IMR-90 (cell line): ENCODE results near the gene DAPL1. TPM values are rescaled to one million over a fixed set of nuclear protein-coding genes. Genes with fewer than 3 reads are reported as not detected.

ENCODE experiments used
- ATAC-seq: fragments of 200-7000 bp; cut with Tn5 transposase; 2 replicates; pipeline ENCODE4 v1.9.1; 2020; ENCODE audit warnings: low read depth, mild to moderate bottlenecking, moderate library complexity
- BruUV-seq: library from RNA; stranded (reverse); fragments of 400-500 nt; replicated peaks from 2 replicates; lab custom pipeline; 2021; lab: Mats Ljungman, UMichigan
- CTCF ChIA-PET: fragments of 300-600 bp; formaldehyde crosslinking; extraction: SDS; loops from one replicate; lab custom pipeline; 2021; ENCODE audit warnings: antibody characterized with exemption; lab: Yijun Ruan, JAX
- POLR2A ChIA-PET: fragments of 300-600 bp; sonication (Branson Sonifier 250); formaldehyde crosslinking; loops from one replicate; lab custom pipeline; 2022; ENCODE audit warnings: antibody characterized with exemption; ENCODE audit not compliant: unreplicated experiment; lab: Charles Lee
- DNase-seq: peaks from one replicate; pipeline ENCODE4 v3.0.0; 2013
- H2AFZ ChIP-seq: replicated peaks from 2 replicates; pipeline ENCODE3; 2013; ENCODE audit warnings: low read length, mild to moderate bottlenecking; ENCODE audit not compliant: poor library complexity
- H2AK5ac ChIP-seq: 2 replicates; pipeline ENCODE4 v1.6.1; 2013; ENCODE audit warnings: low read depth, low read length, inconsistent platforms
- H2AK9ac ChIP-seq: replicated peaks from 2 replicates; pipeline ENCODE3; 2013; ENCODE audit warnings: mild to moderate bottlenecking, low read depth, low read length, moderate library complexity; ENCODE audit not compliant: poor library complexity
- H2BK120ac ChIP-seq: 2 replicates; pipeline ENCODE4 v1.6.1; 2013; ENCODE audit warnings: low read depth, low read length, inconsistent platforms
- H2BK15ac ChIP-seq: 3 replicates; pipeline ENCODE4 v1.6.1; 2013; ENCODE audit warnings: low read depth, low read length, inconsistent platforms
- H2BK20ac ChIP-seq: 2 replicates; pipeline ENCODE4 v1.6.1; 2013; ENCODE audit warnings: low read depth, mild to moderate bottlenecking, inconsistent platforms, low read length, moderate library complexity
- H2BK5ac ChIP-seq: 2 replicates; pipeline ENCODE4 v1.6.1; 2013; ENCODE audit warnings: mild to moderate bottlenecking, low read depth, low read length, inconsistent platforms; ENCODE audit not compliant: poor library complexity, severe bottlenecking
- H3K14ac ChIP-seq: replicated peaks from 2 replicates; pipeline ENCODE4 v1.6.1; 2013; ENCODE audit warnings: low read depth, low read length, inconsistent platforms
- H3K18ac ChIP-seq: 2 replicates; pipeline ENCODE4 v1.6.1; 2013; ENCODE audit warnings: low read depth, low read length, control low read depth
- H3K23ac ChIP-seq: 2 replicates; pipeline ENCODE4 v1.6.1; 2013; ENCODE audit warnings: low read depth, low read length, inconsistent platforms
- H3K27ac ChIP-seq: 2 replicates; pipeline ENCODE4 v1.5.1; 2013; ENCODE audit warnings: mild to moderate bottlenecking, control low read depth, low read length; ENCODE audit not compliant: insufficient read depth
- H3K27me3 ChIP-seq: 2 replicates; pipeline ENCODE4 v1.6.1; 2013; ENCODE audit warnings: low read length; ENCODE audit not compliant: control insufficient read depth, insufficient read depth
- H3K36me3 ChIP-seq: 2 replicates; pipeline ENCODE4 v1.6.1; 2013; ENCODE audit warnings: low read length, mixed read lengths; ENCODE audit not compliant: control insufficient read depth, insufficient read depth
- H3K4ac ChIP-seq: 2 replicates; pipeline ENCODE4 v1.6.1; 2013; ENCODE audit warnings: low read depth, low read length, inconsistent platforms
- H3K4me1 ChIP-seq: 2 replicates; pipeline ENCODE4 v1.6.1; 2013; ENCODE audit warnings: low read length, mixed read lengths; ENCODE audit not compliant: control insufficient read depth, insufficient read depth
- H3K4me2 ChIP-seq: 2 replicates; pipeline ENCODE4 v1.6.1; 2013; ENCODE audit warnings: low read depth, mild to moderate bottlenecking, control low read depth, low read length, moderate library complexity
- H3K4me3 ChIP-seq: 2 replicates; pipeline ENCODE4 v1.5.1; 2013; ENCODE audit warnings: low read depth, mild to moderate bottlenecking, control low read depth, low read length, moderate library complexity; ENCODE audit not compliant: insufficient read depth
- H3K56ac ChIP-seq: 2 replicates; pipeline ENCODE4 v1.6.1; 2013; ENCODE audit warnings: low read length, inconsistent platforms; ENCODE audit not compliant: insufficient read depth; ENCODE audit errors: extremely low read depth
- H3K79me1 ChIP-seq, 2 experiments: 2 replicates each; pipeline ENCODE4 v1.6.1; 2013; ENCODE audit warnings: low read length in 2 of 2, inconsistent platforms in 1 of 2, low read depth in 1 of 2
- H3K9ac ChIP-seq: 2 replicates; pipeline ENCODE4 v1.6.1; 2013; ENCODE audit warnings: low read depth, low read length, control low read depth
- H3K9me1 ChIP-seq: 2 replicates; pipeline ENCODE4 v1.6.1; 2013; ENCODE audit warnings: low read length, inconsistent platforms; ENCODE audit not compliant: insufficient read depth
- H3K9me3 ChIP-seq: 2 replicates; pipeline ENCODE4 v1.6.1; 2013; ENCODE audit warnings: low read length; ENCODE audit not compliant: control insufficient read depth, insufficient read depth
- H4K20me1 ChIP-seq: 2 replicates; pipeline ENCODE4 v1.6.1; 2013; ENCODE audit warnings: low read length, inconsistent platforms; ENCODE audit not compliant: insufficient read depth
- H4K5ac ChIP-seq: 2 replicates; pipeline ENCODE4 v1.6.1; 2013; ENCODE audit warnings: mild to moderate bottlenecking, low read depth, low read length, control low read depth
- H4K8ac ChIP-seq, 2 experiments: 2 replicates each; pipeline ENCODE4 v1.6.1; 2013; ENCODE audit warnings: low read depth in 2 of 2, low read length in 2 of 2, control low read depth in 1 of 2, inconsistent platforms in 1 of 2
- H4K91ac ChIP-seq: 2 replicates; pipeline ENCODE4 v1.6.1; 2013; ENCODE audit warnings: low read depth, low read length, inconsistent platforms; ENCODE audit not compliant: insufficient read depth
- BHLHE40 ChIP-seq: fragments of 150-350 bp; IDR thresholded peaks from 2 replicates; pipeline ENCODE4 v1.6.1; 2016; ENCODE audit warnings: mild to moderate bottlenecking, low read depth, low read length
- CHD1 ChIP-seq: IDR thresholded peaks from 2 replicates; pipeline ENCODE4 v1.6.1; 2012; ENCODE audit warnings: low read depth, low read length, improper control_type of control experiment
- FOS ChIP-seq: fragments of 150-350 bp; IDR thresholded peaks from 2 replicates; pipeline ENCODE4 v1.6.1; 2016; ENCODE audit warnings: low read depth, low read length
- MAFK ChIP-seq: IDR thresholded peaks from 2 replicates; pipeline ENCODE4 v1.6.1; 2012; ENCODE audit warnings: low read depth, low read length, improper control_type of control experiment
- MAZ ChIP-seq: IDR thresholded peaks from 2 replicates; pipeline ENCODE4 v1.6.1; 2012; ENCODE audit warnings: low read depth, mild to moderate bottlenecking, low read length, improper control_type of control experiment, moderate library complexity, borderline replicate concordance
- MXI1 ChIP-seq: IDR thresholded peaks from 2 replicates; pipeline ENCODE4 v1.6.1; 2012; ENCODE audit warnings: low read depth, mild to moderate bottlenecking, low read length, moderate library complexity, borderline replicate concordance
- POLR2A ChIP-seq: IDR thresholded peaks from 2 replicates; pipeline ENCODE4 v1.6.1; 2012; ENCODE audit warnings: mild to moderate bottlenecking, low read depth, low read length
- RAD21 ChIP-seq: IDR thresholded peaks from 2 replicates; pipeline ENCODE4 v1.6.1; 2012; ENCODE audit warnings: low read length, improper control_type of control experiment
- RCOR1 ChIP-seq: IDR thresholded peaks from 2 replicates; pipeline ENCODE4 v1.6.1; 2012; ENCODE audit warnings: mild to moderate bottlenecking, low read length, improper control_type of control experiment; ENCODE audit not compliant: insufficient replicate concordance
- RFX5 ChIP-seq: IDR thresholded peaks from 2 replicates; pipeline ENCODE4 v1.8.0; 2012; ENCODE audit warnings: low read depth, mild to moderate bottlenecking, low read length, moderate library complexity
- SMC3 ChIP-seq: fragments of 150-350 bp; IDR thresholded peaks from 2 replicates; pipeline ENCODE4 v1.6.1; 2016; ENCODE audit warnings: low read depth, mild to moderate bottlenecking, antibody characterized with exemption, low read length, moderate library complexity
- WGBS, 2 experiments: methylation state at CpG; one replicate each; pipeline versions ENCODE4 v1.1.5 to v1.1.7; 2013; ENCODE audit warnings: missing lambda C conversion rate in 2 of 2; ENCODE audit not compliant: insufficient read length in 1 of 2; ENCODE audit errors: extremely low coverage in 2 of 2; 5-methylcytosine and 5-hydroxymethylcytosine counted together
- dilution Hi-C: fragments of 300-500 bp; cut with HindIII; formaldehyde crosslinking; loops from one replicate; pipeline ENCODE4 v1.14.3; 2018; ENCODE audit warnings: low sequenced_read_pairs; ENCODE audit not compliant: unreplicated experiment
- in situ Hi-C: fragments of 300-500 bp; cut with MboI; formaldehyde crosslinking; loops from 3 replicates; pipeline ENCODE4 v1.14.3; 2019; ENCODE audit warnings: low sequenced_read_pairs, inconsistent platforms, mixed read lengths
- intact Hi-C: fragments of 100-400 bp; cut with micrococcal nuclease; formaldehyde crosslinking; loops from 2 replicates; pipeline ENCODE4 v1.10.0; 2022
- polyA plus RNA-seq, 3 experiments: library from polyadenylated mRNA; depleted of rRNA; stranded (reverse); fragments of >200 nt; gene quantifications; 2 replicates each; pipeline ENCODE4 v1.2.3, GENCODE V29; 2012; ENCODE audit warnings: low replicate concordance in 1 of 3
- total RNA-seq: library from RNA; depleted of rRNA; stranded (reverse); fragments of >200 nt; gene quantifications from 2 replicates; pipeline ENCODE4 v1.2.3, GENCODE V29; 2012
- TF ChIP-seq, protein P1 (sequence below): fragments of 150-350 bp; IDR thresholded peaks from 2 replicates; pipeline ENCODE4 v1.6.1; 2016; ENCODE audit warnings: low read depth, mild to moderate bottlenecking, low read length, moderate library complexity, borderline replicate concordance
- TF ChIP-seq, protein P2 (sequence below): fragments of 150-350 bp; IDR thresholded peaks from 2 replicates; pipeline ENCODE4 v1.6.1; 2017; ENCODE audit warnings: mild to moderate bottlenecking, antibody characterized with exemption, low read length, low read depth

Gene DAPL1
- total and polyA plus RNA-seq, 2 of the 4 experiments (the other 2 are of a cell fraction): not detected

DNA sequence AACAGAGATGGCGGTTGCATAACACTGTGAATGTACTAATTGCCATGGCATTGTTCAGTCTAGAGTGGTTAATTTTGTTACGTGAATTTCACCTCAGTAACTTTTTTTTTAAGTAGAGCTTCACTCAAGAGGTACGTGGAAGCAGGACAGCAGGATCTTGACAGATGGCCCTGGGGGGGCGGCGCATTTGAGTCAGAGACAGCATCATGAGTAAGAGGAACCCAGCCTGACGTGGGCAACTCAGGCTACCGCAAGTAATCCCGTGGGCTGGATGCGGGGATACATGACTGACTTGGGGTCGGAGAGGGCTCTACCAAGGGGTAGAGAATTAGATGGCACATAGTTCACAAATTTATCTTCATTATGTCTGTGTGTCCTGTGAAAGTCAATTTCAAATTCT is 38.1 kb upstream of the DAPL1 start:
- Histone ChIP-seq H3K9me3 (no peaks in the 10 kb centered on the region), H4K5ac (no peak overlapping the region), H3K14ac (no peak overlapping the region), H2BK20ac (no peak overlapping the region), H3K27ac (no peak overlapping the region), H2AK5ac (no peak overlapping the region), H3K56ac (no peak overlapping the region), H3K4me1 (no peaks in the 10 kb centered on the region), H2BK120ac (no peak overlapping the region), H3K4me3 (no peak overlapping the region), H2AFZ (peak overlapping the region; percentile 37), H2AK9ac (no peak overlapping the region), H3K79me1 (no peaks in the 10 kb centered on the region), H2BK5ac (no peak overlapping the region), H3K23ac (no peak overlapping the region), H4K91ac (no peak overlapping the region), H4K8ac (no peak overlapping the region), H3K27me3 (peaks cover 5% of the 10 kb centered on the region; the same call in 1 of the 2 replicates), H3K9ac (no peak overlapping the region), H4K20me1 (no peaks in the 10 kb centered on the region), H3K4ac (no peak overlapping the region), H3K36me3 (no peaks in the 10 kb centered on the region), H3K18ac (no peak overlapping the region), H3K4me2 (no peak overlapping the region), H3K9me1 (no peaks in the 10 kb centered on the region), H2BK15ac (no peak overlapping the region)
- no peak for ATAC-seq
- in situ Hi-C loops: loop anchor here (25.0 kb wide), 1 partner anchor 995 kb away; no protein-coding TSS in a partner anchor
- CTCF ChIA-PET: no interaction called here
- intact Hi-C loops: loop anchor here (10.0 kb wide), 1 partner anchor 1262 kb away; no protein-coding TSS in a partner anchor
- DNase-seq: peak; percentile 61
- dilution Hi-C loops: no loop called here
- no TSS peak for BruUV-seq
- 72% methylated on average over 4 of the region's 10 CpGs; no CpG with 5 or more reads in 1 of the 2 experiments for WGBS, 2 experiments
- TF ChIP-seq CHD1 (no peak), BHLHE40 (no peak), RCOR1 (no peak), POLR2A (no peak), FOS (no peak), RAD21 (no peak), MAZ (no peak), MAFK (no peak), SMC3 (no peak), MXI1 (no peak), RFX5 (no peak)
- TF ChIP-seq, protein P1, sequence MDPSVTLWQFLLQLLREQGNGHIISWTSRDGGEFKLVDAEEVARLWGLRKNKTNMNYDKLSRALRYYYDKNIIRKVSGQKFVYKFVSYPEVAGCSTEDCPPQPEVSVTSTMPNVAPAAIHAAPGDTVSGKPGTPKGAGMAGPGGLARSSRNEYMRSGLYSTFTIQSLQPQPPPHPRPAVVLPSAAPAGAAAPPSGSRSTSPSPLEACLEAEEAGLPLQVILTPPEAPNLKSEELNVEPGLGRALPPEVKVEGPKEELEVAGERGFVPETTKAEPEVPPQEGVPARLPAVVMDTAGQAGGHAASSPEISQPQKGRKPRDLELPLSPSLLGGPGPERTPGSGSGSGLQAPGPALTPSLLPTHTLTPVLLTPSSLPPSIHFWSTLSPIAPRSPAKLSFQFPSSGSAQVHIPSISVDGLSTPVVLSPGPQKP: no peak
- TF ChIP-seq, protein P2, sequence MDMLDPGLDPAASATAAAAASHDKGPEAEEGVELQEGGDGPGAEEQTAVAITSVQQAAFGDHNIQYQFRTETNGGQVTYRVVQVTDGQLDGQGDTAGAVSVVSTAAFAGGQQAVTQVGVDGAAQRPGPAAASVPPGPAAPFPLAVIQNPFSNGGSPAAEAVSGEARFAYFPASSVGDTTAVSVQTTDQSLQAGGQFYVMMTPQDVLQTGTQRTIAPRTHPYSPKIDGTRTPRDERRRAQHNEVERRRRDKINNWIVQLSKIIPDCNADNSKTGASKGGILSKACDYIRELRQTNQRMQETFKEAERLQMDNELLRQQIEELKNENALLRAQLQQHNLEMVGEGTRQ: no peak
- POLR2A ChIA-PET: no interaction called here
